Measurements from ENCODE around the gene AP2A2. TPM values are rescaled to one million over a fixed set of nuclear protein-coding genes. Genes with fewer than 3 reads are reported as not detected.

Gene AP2A2
- total RNA-seq, 3 donors from 2014 or later, result 44.6 to 112 (median 54.7) TPM

GRCh38 chr11:969651-970205, 44.1 kb downstream of the AP2A2 start:
- intact Hi-C loops (cut with DNase I; ENCODE audit: low total_unique reads), result no loop called here
- Histone ChIP-seq H3K27ac (no peak overlapping the region), H3K9me3 (no peaks in the 10 kb centered on the region), H3K36me3 (no peaks in the 10 kb centered on the region), H3K4me3 (no peak overlapping the region), H3K27me3 (no peaks in the 10 kb centered on the region), H3K4me1 (no peaks in the 10 kb centered on the region)
- no peak for DNase-seq (ENCODE audit: low spot score in 2 of 2)
- TF ChIP-seq POLR2A (IDR thresholded peaks at IDR 0.05), result no peak
- TF ChIP-seq POLR2AphosphoS5 (IDR thresholded peaks at IDR 0.05), result no peak
- no peak for TF ChIP-seq CTCF (IDR thresholded peaks at IDR 0.05)

GRCh38 chr11:970319-970871, 44.7 kb downstream of the AP2A2 start:
- intact Hi-C loops (cut with DNase I; ENCODE audit: low total_unique reads), result no loop called here
- DNase-seq (ENCODE audit: low spot score in 2 of 2), result no peak
- Histone ChIP-seq H3K27me3 (no peaks in the 10 kb centered on the region), H3K4me1 (no peaks in the 10 kb centered on the region), H3K36me3 (no peaks in the 10 kb centered on the region), H3K9me3 (no peaks in the 10 kb centered on the region), H3K27ac (no peak overlapping the region), H3K4me3 (no peak overlapping the region)
- TF ChIP-seq POLR2A (IDR thresholded peaks at IDR 0.05) (no peak), POLR2AphosphoS5 (IDR thresholded peaks at IDR 0.05) (no peak), CTCF (IDR thresholded peaks at IDR 0.05) (no peak)

GRCh38 chr11:971092-971690, 45.5 kb downstream of the AP2A2 start:
- TF ChIP-seq POLR2A (IDR thresholded peaks at IDR 0.05) (no peak), CTCF (IDR thresholded peaks at IDR 0.05) (no peak), POLR2AphosphoS5 (IDR thresholded peaks at IDR 0.05) (no peak)
- no peaks in the 10 kb centered on the region for H3K9me3 ChIP-seq
- no peak for DNase-seq (ENCODE audit: low spot score in 2 of 2)
- H3K4me1 ChIP-seq, result peaks cover 0 to 3% of the 10 kb centered on the region in 2 donors
- no peaks in the 10 kb centered on the region for H3K36me3 ChIP-seq
- no peak overlapping the region for H3K4me3 ChIP-seq
- intact Hi-C loops (cut with DNase I; ENCODE audit: low total_unique reads), result no loop called here
- H3K27me3 ChIP-seq, result no peaks in the 10 kb centered on the region
- no peak overlapping the region for H3K27ac ChIP-seq

GRCh38 chr11:971731-972365, 46.2 kb downstream of the AP2A2 start:
- Histone ChIP-seq H3K9me3 (no peaks in the 10 kb centered on the region), H3K4me3 (no peak overlapping the region), H3K36me3 (no peaks in the 10 kb centered on the region), H3K27ac (no peak overlapping the region), H3K4me1 (peaks cover 0 to 9% of the 10 kb centered on the region in 2 donors), H3K27me3 (no peaks in the 10 kb centered on the region)
- DNase-seq (ENCODE audit: low spot score in 2 of 2), result no peak
- intact Hi-C loops (cut with DNase I; ENCODE audit: low total_unique reads), result no loop called here
- no peak for TF ChIP-seq POLR2A (IDR thresholded peaks at IDR 0.05)
- no peak for TF ChIP-seq CTCF (IDR thresholded peaks at IDR 0.05)
- no peak for TF ChIP-seq POLR2AphosphoS5 (IDR thresholded peaks at IDR 0.05)

All from breast epithelium (tissue), 4 donors.